Memory B cell (primary cell): ENCODE results near the gene PRX.
"Not testable (repeated sequence)": the region's sequence is repeated elsewhere in the genome, so short reads cannot be mapped to it uniquely, and the experiment has no call there.

Source experiments
- ATAC-seq: fragments of 150-1000 bp; cut with Tn5 transposase; 2 replicates; pipeline ENCODE4 v1.10.0; 2021; ENCODE audit warnings: low read depth, mild to moderate bottlenecking, moderate library complexity
- DNase-seq, 2 donors: peaks; one replicate each; pipeline ENCODE4 v3.0.0; 2022; ENCODE audit warnings: low spot score in 2 of 2
- H3K27ac Mint-ChIP-seq: one replicate; pipeline ENCODE4 v1.8.0; 2022; ENCODE audit warnings: mild to moderate bottlenecking, moderate library complexity, mixed read lengths
- H3K27me3 Mint-ChIP-seq: one replicate; pipeline ENCODE4 v1.8.0; 2022; ENCODE audit warnings: mixed read lengths
- H3K36me3 Mint-ChIP-seq: one replicate; pipeline ENCODE4 v1.8.0; 2022; ENCODE audit warnings: mild to moderate bottlenecking, mixed read lengths
- H3K4me1 Mint-ChIP-seq: one replicate; pipeline ENCODE4 v1.8.0; 2022; ENCODE audit warnings: mixed read lengths
- H3K4me3 Mint-ChIP-seq: one replicate; pipeline ENCODE4 v1.8.0; 2022; ENCODE audit warnings: mild to moderate bottlenecking, moderate library complexity, mixed read lengths
- H3K9me3 Mint-ChIP-seq: one replicate; pipeline ENCODE4 v1.8.0; 2022; ENCODE audit warnings: mixed read lengths

PRX gene

GRCh38 chr19:40444000-40444824, 31.0 kb upstream of the PRX start, which contains the start of gene SERTAD3:
SERTAD3 (minus strand) TSS chr19:40444335; CDS start chr19:40442080, 2,255 bp downstream.
- Mint-ChIP-seq H3K36me3 (peaks cover 6% of the 10 kb centered on the region), H3K4me1 (peaks cover 19% of the 10 kb centered on the region), H3K27ac (peak within 1 kb of the TSS; percentile 93), H3K9me3 (no peaks in the 10 kb centered on the region), H3K4me3 (peak within 1 kb of the TSS; percentile 99), H3K27me3 (no peaks in the 10 kb centered on the region)
- peak; percentile 96 to 97 for DNase-seq
- ATAC-seq, result peak; percentile 68

- ATAC-seq (peak; percentile 74), DNase-seq (peak; percentile 92 to 98)
- Mint-ChIP-seq H3K27me3 (no peaks in the 10 kb centered on the region), H3K36me3 (peaks cover 6% of the 10 kb centered on the region), H3K27ac (peak overlapping the region; percentile 93), H3K4me1 (peaks cover 20% of the 10 kb centered on the region), H3K9me3 (no peaks in the 10 kb centered on the region), H3K4me3 (peak overlapping the region; percentile 99)
These were observed 30.2 kb upstream of the PRX start for GRCh38 chr19:40443131-40443999.

GRCh38 chr19:40442328-40443130, 29.4 kb upstream of the PRX start:
- no peaks in the 10 kb centered on the region for H3K27me3 Mint-ChIP-seq
- DNase-seq (no peak), ATAC-seq (no peak)
- H3K4me1 Mint-ChIP-seq, result peaks cover 20% of the 10 kb centered on the region
- H3K9me3 Mint-ChIP-seq, result no peaks in the 10 kb centered on the region
- H3K4me3 Mint-ChIP-seq, result peak overlapping the region; percentile 99
- peak overlapping the region; percentile 93 for H3K27ac Mint-ChIP-seq
- H3K36me3 Mint-ChIP-seq, result peaks cover 6% of the 10 kb centered on the region

- H3K4me3 Mint-ChIP-seq, result peak overlapping the region; percentile 14
- DNase-seq, result no peak
- ATAC-seq, result no peak
- H3K4me1 Mint-ChIP-seq, result peaks cover 20% of the 10 kb centered on the region
- H3K27me3 Mint-ChIP-seq, result no peaks in the 10 kb centered on the region
- H3K9me3 Mint-ChIP-seq, result no peaks in the 10 kb centered on the region
- peak overlapping the region; percentile 93 for H3K27ac Mint-ChIP-seq
- H3K36me3 Mint-ChIP-seq, result peaks cover 6% of the 10 kb centered on the region
These were observed 28.6 kb upstream of the PRX start for GRCh38 chr19:40441719-40442253.

GRCh38 chr19:40438284-40438683, 25.1 kb upstream of the PRX start:
- H3K4me1 Mint-ChIP-seq, result peaks cover 29% of the 10 kb centered on the region
- H3K9me3 Mint-ChIP-seq, result peaks cover 2% of the 10 kb centered on the region
- H3K4me3 Mint-ChIP-seq, result no peak overlapping the region
- peaks cover 3% of the 10 kb centered on the region for H3K36me3 Mint-ChIP-seq
- no peak overlapping the region for H3K27ac Mint-ChIP-seq
- DNase-seq (no peak), ATAC-seq (no peak)
- H3K27me3 Mint-ChIP-seq, result no peaks in the 10 kb centered on the region

- peak; percentile 73 for ATAC-seq
These were observed 20.4 kb upstream of the PRX start for GRCh38 chr19:40433391-40434216.

GRCh38 chr19:40432760-40433159, 19.6 kb upstream of the PRX start:
- ATAC-seq, H3K36me3 Mint-ChIP-seq, H3K27ac Mint-ChIP-seq, H3K9me3 Mint-ChIP-seq, H3K27me3 Mint-ChIP-seq, DNase-seq: not testable (repeated sequence)
- peaks cover 16% of the 10 kb centered on the region for H3K4me1 Mint-ChIP-seq
- H3K4me3 Mint-ChIP-seq, result peak overlapping the region; percentile 90

More at GRCh38 chr19:40433391-40434216, 20.4 kb upstream of the PRX start:
- H3K4me1 Mint-ChIP-seq, result peaks cover 16% of the 10 kb centered on the region
- no peaks in the 10 kb centered on the region for H3K27me3 Mint-ChIP-seq
- H3K36me3 Mint-ChIP-seq, result no peaks in the 10 kb centered on the region
- peak overlapping the region; percentile 90 for H3K4me3 Mint-ChIP-seq
- peak; percentile 38 to 44 for DNase-seq
- peak overlapping the region; percentile 93 for H3K27ac Mint-ChIP-seq
- peaks cover 2% of the 10 kb centered on the region for H3K9me3 Mint-ChIP-seq

- Mint-ChIP-seq H3K4me1 (peaks cover 16% of the 10 kb centered on the region), H3K27ac (no peak overlapping the region), H3K4me3 (no peak overlapping the region), H3K36me3 (no peaks in the 10 kb centered on the region), H3K9me3 (peaks cover 2% of the 10 kb centered on the region), H3K27me3 (no peaks in the 10 kb centered on the region)
- DNase-seq (no peak), ATAC-seq (no peak)
These were observed 18.5 kb upstream of the PRX start for GRCh38 chr19:40431698-40432097.

- not testable (repeated sequence) for H3K36me3 Mint-ChIP-seq, H3K27ac Mint-ChIP-seq, H3K27me3 Mint-ChIP-seq, H3K9me3 Mint-ChIP-seq, DNase-seq, ATAC-seq, H3K4me3 Mint-ChIP-seq
- H3K4me1 Mint-ChIP-seq, result peaks cover 12% of the 10 kb centered on the region
These were observed 17.1 kb upstream of the PRX start for GRCh38 chr19:40430242-40430641.

GRCh38 chr19:40428197-40428596, 15.0 kb upstream of the PRX start:
- not testable (repeated sequence) for H3K4me3 Mint-ChIP-seq, ATAC-seq, H3K27ac Mint-ChIP-seq, DNase-seq, H3K9me3 Mint-ChIP-seq, H3K27me3 Mint-ChIP-seq, H3K36me3 Mint-ChIP-seq
- H3K4me1 Mint-ChIP-seq, result peaks cover 12% of the 10 kb centered on the region

GRCh38 chr19:40425450-40426287, 12.5 kb upstream of the PRX start, which contains the start of gene SERTAD1:
SERTAD1 (minus strand) TSS chr19:40425992; CDS start chr19:40423546, 2,446 bp downstream.
- H3K27ac Mint-ChIP-seq, result peak within 1 kb of the TSS; percentile 86
- DNase-seq, result peak; percentile 99 to 100
- H3K36me3 Mint-ChIP-seq, result no peaks in the 10 kb centered on the region
- ATAC-seq, result peak; percentile 88
- H3K9me3 Mint-ChIP-seq, result no peaks in the 10 kb centered on the region
- peaks cover 11% of the 10 kb centered on the region for H3K4me1 Mint-ChIP-seq
- H3K4me3 Mint-ChIP-seq, result peak within 1 kb of the TSS; percentile 86
- no peaks in the 10 kb centered on the region for H3K27me3 Mint-ChIP-seq
